ENCODE results near the gene CPT2. TPM values are rescaled to one million over a fixed set of nuclear protein-coding genes. Genes with fewer than 3 reads are reported as not detected.

The CPT2 gene
- total and polyA plus RNA-seq, 2 of the 13 experiments (the other 11 are each of a cell fraction or from before 2014, with no cell fraction given): 12.6 to 14.6 TPM

- 0 out of 2 replicates have a peak, but pooled peaks have one; percentile 31 for TF ChIP-seq ARID3A (IDR thresholded peaks at IDR 0.05; ENCODE audit: low read depth, low read length)
- TF ChIP-seq DPF2 (CRISPR knock-in tag; IDR thresholded peaks at IDR 0.05; ENCODE audit: borderline replicate concordance, low read depth): 0 out of 2 replicates have a peak, but pooled peaks have one; percentile 31
- no peak for TF ChIP-seq POGK (CRISPR knock-in tag; conservative IDR thresholded peaks at IDR 0.05)
- TF ChIP-seq ZNF280D (CRISPR knock-in tag; IDR thresholded peaks at IDR 0.05): no peak
- TF ChIP-seq PLRG1 (conservative IDR thresholded peaks at IDR 0.05): no peak
- no peak for TF ChIP-seq DMTF1 (CRISPR knock-in tag; IDR thresholded peaks at IDR 0.05)
- TF ChIP-seq ZNF570 (CRISPR knock-in tag; IDR thresholded peaks at IDR 0.05; ENCODE audit: borderline replicate concordance): no peak
- no peak for TF ChIP-seq ZNF24 (IDR thresholded peaks at IDR 0.05)
- TF ChIP-seq ZNF501 (CRISPR knock-in tag; IDR thresholded peaks at IDR 0.05): no peak
- peak; percentile 80 for TF ChIP-seq RARA (CRISPR knock-in tag; IDR thresholded peaks at IDR 0.05)
- TF ChIP-seq ZNF879 (CRISPR knock-in tag; IDR thresholded peaks at IDR 0.05): no peak
- 0 out of 2 replicates have a peak, but pooled peaks have one; percentile 41 for TF ChIP-seq FOSL2 (CRISPR knock-in tag; IDR thresholded peaks at IDR 0.05)
- TF ChIP-seq ZMYM4 (CRISPR knock-in tag; IDR thresholded peaks at IDR 0.05): no peak
- peak; percentile 5; the same call in 1 of the 2 replicates for TF ChIP-seq TFAP4 (IDR thresholded peaks at IDR 0.05; ENCODE audit: borderline replicate concordance, low read depth)
- TF ChIP-seq ARID5B (CRISPR knock-in tag; IDR thresholded peaks at IDR 0.05): peak; percentile 62; the same call in 1 of the 2 replicates
- TF ChIP-seq ZNF816 (CRISPR knock-in tag; IDR thresholded peaks at IDR 0.05; ENCODE audit: borderline replicate concordance): no peak
Observed at GRCh38 chr1:53196017-53196484, 573 bp upstream of the CPT2 start (continued).
